Osteoblast (primary cell): ENCODE measurements around the gene PCSK5. TPM values are rescaled to one million over a fixed set of nuclear protein-coding genes. Genes with fewer than 3 reads are reported as not detected.

Experiments
- DNase-seq: peaks from one replicate; pipeline ENCODE4 v3.0.0; 2011; ENCODE audit warnings: low spot score, mixed read lengths; ENCODE audit not compliant: insufficient read length; ENCODE audit errors: missing footprints
- H2AFZ ChIP-seq: 2 replicates; pipeline ENCODE4 v1.6.0; 2011; ENCODE audit warnings: mild to moderate bottlenecking, low read length
- H3K27ac ChIP-seq: 2 replicates; pipeline ENCODE4 v1.5.1; 2011; ENCODE audit warnings: mild to moderate bottlenecking, low read depth, low read length, moderate library complexity
- H3K27me3 ChIP-seq: 2 replicates; pipeline ENCODE4 v1.6.0; 2012; ENCODE audit warnings: mild to moderate bottlenecking, control low read depth, inconsistent platforms, low read length, moderate library complexity; ENCODE audit not compliant: insufficient read depth
- H3K36me3 ChIP-seq: 2 replicates; pipeline ENCODE4 v1.5.1; 2011; ENCODE audit warnings: mild to moderate bottlenecking, low read length, control low read depth, moderate library complexity; ENCODE audit not compliant: insufficient read depth
- H3K4me1 ChIP-seq: 2 replicates; pipeline ENCODE4 v1.5.1; 2011; ENCODE audit warnings: mild to moderate bottlenecking, low read length, control low read depth, moderate library complexity; ENCODE audit not compliant: insufficient read depth
- H3K4me2 ChIP-seq: 2 replicates; pipeline ENCODE4 v1.6.0; 2011; ENCODE audit warnings: mild to moderate bottlenecking, low read length; ENCODE audit not compliant: insufficient read depth
- H3K4me3 ChIP-seq: fragments of 200-600 bp; sonication (generic); 3 replicates; pipeline ENCODE4 v1.5.1; 2012; ENCODE audit warnings: mild to moderate bottlenecking, low read length, inconsistent platforms; ENCODE audit not compliant: insufficient read depth
- H3K79me2 ChIP-seq: 2 replicates; pipeline ENCODE4 v1.6.0; 2012; ENCODE audit warnings: mild to moderate bottlenecking, low read length, control low read depth, inconsistent platforms; ENCODE audit not compliant: insufficient read depth
- H3K9me3 ChIP-seq: 2 replicates; pipeline ENCODE4 v1.5.1; 2011; ENCODE audit warnings: low read depth, low read length, control low read depth
- H4K20me1 ChIP-seq: 2 replicates; pipeline ENCODE4 v1.6.0; 2012; ENCODE audit warnings: mild to moderate bottlenecking, low read length, control low read depth; ENCODE audit not compliant: insufficient read depth
- total RNA-seq: library from RNA; depleted of rRNA; stranded (reverse); fragments of >200 nt; gene quantifications from 2 replicates; pipeline ENCODE4 v1.2.3, GENCODE V29; 2012
- TF ChIP-seq, protein P1 (sequence below): IDR thresholded peaks from 2 replicates; pipeline ENCODE4 v1.5.1; 2011; ENCODE audit warnings: mild to moderate bottlenecking, low read depth, low read length, moderate library complexity; ENCODE audit errors: extremely low read depth

PCSK5 gene
- total RNA-seq, 1 donor = 14.5 TPM

GRCh38 chr9:76310577-76310976 lies 420.1 kb downstream of the PCSK5 start:
- no peaks in the 10 kb centered on the region for H3K4me1 ChIP-seq
- H2AFZ ChIP-seq = no peak overlapping the region
- H3K9me3 ChIP-seq = no peaks in the 10 kb centered on the region
- H3K4me3 ChIP-seq = no peak overlapping the region
- H3K79me2 ChIP-seq = no peaks in the 10 kb centered on the region
- TF ChIP-seq, protein P1, sequence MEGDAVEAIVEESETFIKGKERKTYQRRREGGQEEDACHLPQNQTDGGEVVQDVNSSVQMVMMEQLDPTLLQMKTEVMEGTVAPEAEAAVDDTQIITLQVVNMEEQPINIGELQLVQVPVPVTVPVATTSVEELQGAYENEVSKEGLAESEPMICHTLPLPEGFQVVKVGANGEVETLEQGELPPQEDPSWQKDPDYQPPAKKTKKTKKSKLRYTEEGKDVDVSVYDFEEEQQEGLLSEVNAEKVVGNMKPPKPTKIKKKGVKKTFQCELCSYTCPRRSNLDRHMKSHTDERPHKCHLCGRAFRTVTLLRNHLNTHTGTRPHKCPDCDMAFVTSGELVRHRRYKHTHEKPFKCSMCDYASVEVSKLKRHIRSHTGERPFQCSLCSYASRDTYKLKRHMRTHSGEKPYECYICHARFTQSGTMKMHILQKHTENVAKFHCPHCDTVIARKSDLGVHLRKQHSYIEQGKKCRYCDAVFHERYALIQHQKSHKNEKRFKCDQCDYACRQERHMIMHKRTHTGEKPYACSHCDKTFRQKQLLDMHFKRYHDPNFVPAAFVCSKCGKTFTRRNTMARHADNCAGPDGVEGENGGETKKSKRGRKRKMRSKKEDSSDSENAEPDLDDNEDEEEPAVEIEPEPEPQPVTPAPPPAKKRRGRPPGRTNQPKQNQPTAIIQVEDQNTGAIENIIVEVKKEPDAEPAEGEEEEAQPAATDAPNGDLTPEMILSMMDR = no peak
- H3K27ac ChIP-seq = no peak overlapping the region
- H3K36me3 ChIP-seq = no peaks in the 10 kb centered on the region
- H4K20me1 ChIP-seq = no peaks in the 10 kb centered on the region
- DNase-seq = no peak
- H3K27me3 ChIP-seq = no peaks in the 10 kb centered on the region
- no peak overlapping the region for H3K4me2 ChIP-seq

GRCh38 chr9:76310991-76311390 lies 420.5 kb downstream of the PCSK5 start:
- H3K27me3 ChIP-seq = no peaks in the 10 kb centered on the region
- H3K4me1 ChIP-seq = no peaks in the 10 kb centered on the region
- no peaks in the 10 kb centered on the region for H3K9me3 ChIP-seq
- no peaks in the 10 kb centered on the region for H3K36me3 ChIP-seq
- no peak overlapping the region for H3K4me3 ChIP-seq
- H3K27ac ChIP-seq = no peak overlapping the region
- DNase-seq = no peak
- no peak overlapping the region for H2AFZ ChIP-seq
- H4K20me1 ChIP-seq = no peaks in the 10 kb centered on the region
- no peak overlapping the region for H3K4me2 ChIP-seq
- no peaks in the 10 kb centered on the region for H3K79me2 ChIP-seq
- TF ChIP-seq, protein P1 = no peak

DNA sequence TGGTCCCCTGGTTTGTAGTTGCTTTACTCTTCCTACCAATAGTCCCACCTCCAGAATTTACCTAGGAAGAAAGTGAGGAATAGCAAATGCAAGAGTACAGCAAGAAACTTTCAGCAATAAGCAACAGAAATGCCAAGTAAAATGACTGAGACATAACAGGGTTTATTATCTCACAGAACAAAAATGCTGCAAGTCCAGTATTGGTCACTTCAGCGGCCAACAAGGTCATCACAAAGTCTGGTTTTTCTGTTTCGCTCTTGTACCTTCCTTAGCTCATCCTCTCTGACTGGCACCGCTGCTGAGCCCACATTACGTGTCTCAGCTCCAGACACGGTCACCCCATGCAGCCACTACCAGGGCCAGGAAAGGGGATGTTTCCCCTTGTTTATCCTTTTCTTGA lies 421.1 kb downstream of the PCSK5 start:
- Histone ChIP-seq H3K79me2 (no peaks in the 10 kb centered on the region), H3K4me1 (no peaks in the 10 kb centered on the region), H4K20me1 (no peaks in the 10 kb centered on the region), H3K27ac (no peak overlapping the region), H3K4me3 (no peak overlapping the region), H2AFZ (no peak overlapping the region), H3K4me2 (no peak overlapping the region), H3K36me3 (no peaks in the 10 kb centered on the region), H3K9me3 (no peaks in the 10 kb centered on the region), H3K27me3 (no peaks in the 10 kb centered on the region)
- TF ChIP-seq, protein P1 = no peak
- DNase-seq = peak; percentile 29

- TF ChIP-seq, protein P1 = no peak
- Histone ChIP-seq H3K4me1 (no peaks in the 10 kb centered on the region), H3K27me3 (no peaks in the 10 kb centered on the region), H3K27ac (no peak overlapping the region), H2AFZ (no peak overlapping the region), H3K4me2 (no peak overlapping the region), H3K4me3 (no peak overlapping the region), H3K36me3 (no peaks in the 10 kb centered on the region), H3K79me2 (no peaks in the 10 kb centered on the region), H4K20me1 (no peaks in the 10 kb centered on the region), H3K9me3 (no peaks in the 10 kb centered on the region)
- no peak for DNase-seq
These were observed 423.3 kb downstream of the PCSK5 start for GRCh38 chr9:76313771-76314170.
